ENCODE data around the gene RAP1GDS1.
"Not testable (repeated sequence)": the region's sequence is repeated elsewhere in the genome, so short reads cannot be mapped to it uniquely, and the experiment has no call there.

Gene RAP1GDS1

GRCh38 chr4:98433691-98434090 lies 172.5 kb downstream of the RAP1GDS1 start:
- DNase-seq (ENCODE audit: low read depth) = no peak

GRCh38 chr4:98434816-98435215 lies 173.6 kb downstream of the RAP1GDS1 start:
- no peak for DNase-seq (ENCODE audit: low read depth)

- DNase-seq (ENCODE audit: low read depth) = no peak
Observed at GRCh38 chr4:98444371-98444770, 183.2 kb downstream of the RAP1GDS1 start.

- DNase-seq (ENCODE audit: low read depth) = peak; percentile 45
Observed at GRCh38 chr4:98446499-98447375, 185.6 kb downstream of the RAP1GDS1 start.

GRCh38 chr4:98447648-98448047 lies 186.5 kb downstream of the RAP1GDS1 start:
- no peak for DNase-seq (ENCODE audit: low read depth)

GRCh38 chr4:98448908-98449307 lies 187.7 kb downstream of the RAP1GDS1 start:
- DNase-seq (ENCODE audit: low read depth) = no peak

- DNase-seq (ENCODE audit: low read depth) = no peak
Observed at GRCh38 chr4:98452091-98452490, 190.9 kb downstream of the RAP1GDS1 start.

- DNase-seq (ENCODE audit: low read depth) = not testable (repeated sequence)
Observed at GRCh38 chr4:98457422-98457821, 196.2 kb downstream of the RAP1GDS1 start.

GRCh38 chr4:98461121-98461865 lies 200.1 kb downstream of the RAP1GDS1 start:
- not testable (repeated sequence) for DNase-seq (ENCODE audit: low read depth)

GRCh38 chr4:98462487-98462886 lies 201.3 kb downstream of the RAP1GDS1 start:
- no peak for DNase-seq (ENCODE audit: low read depth)

- no peak for DNase-seq (ENCODE audit: low read depth)
Observed at GRCh38 chr4:98466868-98467599, 205.8 kb downstream of the RAP1GDS1 start.

- peak; percentile 26 for DNase-seq (ENCODE audit: low read depth)
Observed at GRCh38 chr4:98467627-98468072, 206.5 kb downstream of the RAP1GDS1 start.

- DNase-seq (ENCODE audit: low read depth) = no peak
Observed at GRCh38 chr4:98468709-98469108, 207.5 kb downstream of the RAP1GDS1 start.

GRCh38 chr4:98469771-98470170 lies 208.6 kb downstream of the RAP1GDS1 start:
- DNase-seq (ENCODE audit: low read depth) = no peak

GRCh38 chr4:98470366-98470765 lies 209.2 kb downstream of the RAP1GDS1 start:
- DNase-seq (ENCODE audit: low read depth) = no peak

GRCh38 chr4:98470831-98471230 lies 209.6 kb downstream of the RAP1GDS1 start:
- no peak for DNase-seq (ENCODE audit: low read depth)

GRCh38 chr4:98473046-98473445 lies 211.9 kb downstream of the RAP1GDS1 start:
- no peak for DNase-seq (ENCODE audit: low read depth)

GRCh38 chr4:98474408-98474844 lies 213.2 kb downstream of the RAP1GDS1 start:
- no peak for DNase-seq (ENCODE audit: low read depth)

GRCh38 chr4:98476891-98477290 lies 215.7 kb downstream of the RAP1GDS1 start:
- no peak for DNase-seq (ENCODE audit: low read depth)

GRCh38 chr4:98479590-98479989 lies 218.4 kb downstream of the RAP1GDS1 start:
- not testable (repeated sequence) for DNase-seq (ENCODE audit: low read depth)

GRCh38 chr4:98480535-98480934 lies 219.4 kb downstream of the RAP1GDS1 start:
- DNase-seq (ENCODE audit: low read depth) = no peak

- no peak for DNase-seq (ENCODE audit: low read depth)
Observed at GRCh38 chr4:98481167-98481566, 220.0 kb downstream of the RAP1GDS1 start.
